SK-N-SH treated with all-trans-retinoic acid at 6 μM for 48 hours (cell line): Measurements from ENCODE around the gene SETD6.

Source experiments
- ARNTL ChIP-seq: fragments of 450-650 bp; formaldehyde crosslinking; IDR thresholded peaks from 2 replicates; pipeline ENCODE4 v1.5.0; 2020; ENCODE audit warnings: low read depth, mild to moderate bottlenecking, moderate library complexity, borderline replicate concordance
- CREB5 ChIP-seq: fragments of 250-450 bp; sonication (Bioruptor Pico); IDR thresholded peaks from 2 replicates; pipeline ENCODE4 v1.5.1; 2020; ENCODE audit warnings: low read depth, mild to moderate bottlenecking, moderate library complexity
- CSDC2 ChIP-seq: fragments of 250-450 bp; sonication (Bioruptor Pico); IDR thresholded peaks from 2 replicates; pipeline ENCODE4 v1.5.0; 2020; ENCODE audit warnings: mild to moderate bottlenecking, moderate library complexity
- GLIS3 ChIP-seq: fragments of 250-450 bp; sonication (Bioruptor Pico); IDR thresholded peaks from 2 replicates; pipeline ENCODE4 v1.5.0; 2020; ENCODE audit warnings: mild to moderate bottlenecking, moderate library complexity
- POU6F1 ChIP-seq: fragments of 250-450 bp; sonication (Bioruptor Pico); IDR thresholded peaks from 2 replicates; pipeline ENCODE4 v1.8.0; 2021; ENCODE audit warnings: low read depth, mild to moderate bottlenecking, moderate library complexity, borderline replicate concordance
- PPARA ChIP-seq: fragments of 250-450 bp; sonication (Bioruptor Pico); IDR thresholded peaks from 2 replicates; pipeline ENCODE4 v1.5.0; 2020; ENCODE audit warnings: mild to moderate bottlenecking, borderline replicate concordance
- RARB ChIP-seq: fragments of 250-450 bp; sonication (Bioruptor Pico); IDR thresholded peaks from 2 replicates; pipeline ENCODE4 v1.8.0; 2021; ENCODE audit warnings: mild to moderate bottlenecking, moderate library complexity
- SNAI2 ChIP-seq: fragments of 250-450 bp; sonication (Bioruptor Pico); IDR thresholded peaks from 2 replicates; pipeline ENCODE4 v1.5.0; 2020; ENCODE audit warnings: mild to moderate bottlenecking, moderate library complexity
- TCF4 ChIP-seq: fragments of 250-450 bp; sonication (Bioruptor Pico); IDR thresholded peaks from 2 replicates; pipeline ENCODE4 v1.8.0; 2021; ENCODE audit warnings: mild to moderate bottlenecking, moderate library complexity, borderline replicate concordance
- TOX ChIP-seq: fragments of 250-450 bp; sonication (Bioruptor Pico); IDR thresholded peaks from 2 replicates; pipeline ENCODE4 v1.8.0; 2021; ENCODE audit warnings: mild to moderate bottlenecking, moderate library complexity, borderline replicate concordance
- ZC3H10 ChIP-seq: fragments of 250-450 bp; sonication (Bioruptor Pico); IDR thresholded peaks from 2 replicates; pipeline ENCODE4 v1.5.1; 2021; ENCODE audit warnings: mild to moderate bottlenecking, moderate library complexity
- ZFP3 ChIP-seq: fragments of 250-450 bp; sonication (Bioruptor Pico); IDR thresholded peaks from 2 replicates; pipeline ENCODE4 v1.5.0; 2020; ENCODE audit warnings: mild to moderate bottlenecking, moderate library complexity
- ZNF565 ChIP-seq: fragments of 450-650 bp; formaldehyde crosslinking; conservative IDR thresholded peaks from 2 replicates; pipeline ENCODE4 v1.5.0; 2020; ENCODE audit warnings: low read depth, mild to moderate bottlenecking, moderate library complexity

- no peak for TF ChIP-seq ZFP3
- TF ChIP-seq TOX (CRISPR knock-in tag), result no peak
- no peak for TF ChIP-seq CREB5 (CRISPR knock-in tag)
- no peak for TF ChIP-seq PPARA (CRISPR knock-in tag)
- TF ChIP-seq ZC3H10 (CRISPR knock-in tag), result no peak
- TF ChIP-seq POU6F1 (CRISPR knock-in tag), result no peak
- no peak for TF ChIP-seq ZNF565 (CRISPR knock-in tag)
- no peak for TF ChIP-seq GLIS3
- TF ChIP-seq TCF4 (CRISPR knock-in tag), result no peak
- no peak for TF ChIP-seq RARB (CRISPR knock-in tag)
- no peak for TF ChIP-seq ARNTL (CRISPR knock-in tag)
- TF ChIP-seq SNAI2 (CRISPR knock-in tag), result no peak
- TF ChIP-seq CSDC2, result no peak
These were observed 26.8 kb upstream of the SETD6 start for GRCh38 chr16:58488531-58488930.
